ENCODE results near the gene SCN1A.

DNA sequence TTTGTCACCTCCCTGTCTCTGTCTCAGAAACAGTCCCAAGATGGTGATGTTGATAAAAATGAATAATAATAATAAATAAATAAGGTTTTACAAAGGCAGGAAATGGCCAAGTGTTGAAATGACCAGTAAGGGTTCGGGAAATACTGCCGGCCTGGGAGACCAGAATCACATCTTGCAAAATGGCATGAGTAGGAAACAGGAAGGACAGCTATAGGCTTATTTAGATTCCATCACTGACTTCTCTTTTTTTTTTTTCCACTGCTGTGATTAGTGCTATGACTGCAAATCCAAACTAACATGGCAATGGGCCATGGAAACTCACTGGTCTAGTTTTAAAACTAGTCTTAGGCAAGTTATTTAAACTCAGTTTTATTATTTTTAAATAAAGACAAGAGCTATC, 60.6 kb downstream of the SCN1A start:
- no peak for TF ChIP-seq USF2 (CRISPR knock-in tag; IDR thresholded peaks at IDR 0.05)
- TF ChIP-seq CBFB (CRISPR knock-in tag; IDR thresholded peaks at IDR 0.05; ENCODE audit: low read depth) = no peak
- TF ChIP-seq CTCF (IDR thresholded peaks at IDR 0.05) = no peak
- no peak for TF ChIP-seq ZBTB21 (CRISPR knock-in tag; IDR thresholded peaks at IDR 0.05; ENCODE audit: borderline replicate concordance)
- TF ChIP-seq, protein P1, sequence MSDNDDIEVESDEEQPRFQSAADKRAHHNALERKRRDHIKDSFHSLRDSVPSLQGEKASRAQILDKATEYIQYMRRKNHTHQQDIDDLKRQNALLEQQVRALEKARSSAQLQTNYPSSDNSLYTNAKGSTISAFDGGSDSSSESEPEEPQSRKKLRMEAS (CRISPR knock-in tag; IDR thresholded peaks at IDR 0.05) = no peak
- TF ChIP-seq JUN (CRISPR knock-in tag; IDR thresholded peaks at IDR 0.05) = no peak
- TF ChIP-seq ZBTB43 (CRISPR knock-in tag; IDR thresholded peaks at IDR 0.05) = no peak
- TF ChIP-seq, protein P2, sequence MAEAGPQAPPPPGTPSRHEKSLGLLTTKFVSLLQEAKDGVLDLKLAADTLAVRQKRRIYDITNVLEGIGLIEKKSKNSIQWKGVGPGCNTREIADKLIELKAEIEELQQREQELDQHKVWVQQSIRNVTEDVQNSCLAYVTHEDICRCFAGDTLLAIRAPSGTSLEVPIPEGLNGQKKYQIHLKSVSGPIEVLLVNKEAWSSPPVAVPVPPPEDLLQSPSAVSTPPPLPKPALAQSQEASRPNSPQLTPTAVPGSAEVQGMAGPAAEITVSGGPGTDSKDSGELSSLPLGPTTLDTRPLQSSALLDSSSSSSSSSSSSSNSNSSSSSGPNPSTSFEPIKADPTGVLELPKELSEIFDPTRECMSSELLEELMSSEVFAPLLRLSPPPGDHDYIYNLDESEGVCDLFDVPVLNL (CRISPR knock-in tag; IDR thresholded peaks at IDR 0.05; ENCODE audit: borderline replicate concordance, low read depth) = no peak
- TF ChIP-seq MYBL2 (CRISPR knock-in tag; IDR thresholded peaks at IDR 0.05) = no peak
- TF ChIP-seq, protein P3, sequence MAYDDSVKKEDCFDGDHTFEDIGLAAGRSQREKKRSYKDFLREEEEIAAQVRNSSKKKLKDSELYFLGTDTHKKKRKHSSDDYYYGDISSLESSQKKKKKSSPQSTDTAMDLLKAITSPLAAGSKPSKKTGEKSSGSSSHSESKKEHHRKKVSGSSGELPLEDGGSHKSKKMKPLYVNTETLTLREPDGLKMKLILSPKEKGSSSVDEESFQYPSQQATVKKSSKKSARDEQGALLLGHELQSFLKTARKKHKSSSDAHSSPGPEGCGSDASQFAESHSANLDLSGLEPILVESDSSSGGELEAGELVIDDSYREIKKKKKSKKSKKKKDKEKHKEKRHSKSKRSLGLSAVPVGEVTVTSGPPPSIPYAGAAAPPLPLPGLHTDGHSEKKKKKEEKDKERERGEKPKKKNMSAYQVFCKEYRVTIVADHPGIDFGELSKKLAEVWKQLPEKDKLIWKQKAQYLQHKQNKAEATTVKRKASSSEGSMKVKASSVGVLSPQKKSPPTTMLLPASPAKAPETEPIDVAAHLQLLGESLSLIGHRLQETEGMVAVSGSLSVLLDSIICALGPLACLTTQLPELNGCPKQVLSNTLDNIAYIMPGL (CRISPR knock-in tag; IDR thresholded peaks at IDR 0.05) = no peak
- TF ChIP-seq, protein P4, sequence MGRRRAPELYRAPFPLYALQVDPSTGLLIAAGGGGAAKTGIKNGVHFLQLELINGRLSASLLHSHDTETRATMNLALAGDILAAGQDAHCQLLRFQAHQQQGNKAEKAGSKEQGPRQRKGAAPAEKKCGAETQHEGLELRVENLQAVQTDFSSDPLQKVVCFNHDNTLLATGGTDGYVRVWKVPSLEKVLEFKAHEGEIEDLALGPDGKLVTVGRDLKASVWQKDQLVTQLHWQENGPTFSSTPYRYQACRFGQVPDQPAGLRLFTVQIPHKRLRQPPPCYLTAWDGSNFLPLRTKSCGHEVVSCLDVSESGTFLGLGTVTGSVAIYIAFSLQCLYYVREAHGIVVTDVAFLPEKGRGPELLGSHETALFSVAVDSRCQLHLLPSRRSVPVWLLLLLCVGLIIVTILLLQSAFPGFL (CRISPR knock-in tag; IDR thresholded peaks at IDR 0.05; ENCODE audit: borderline replicate concordance) = no peak

All from WTC11 (cell line).